NK-92 treated with Interleukin-12 subunit alpha and Interleukin-12 subunit beta, amount 100 ng/mL, for 24 hours (cell line): Measurements from ENCODE around the gene LENEP.

Experiments used
- DNase-seq: peaks from one replicate; lab custom pipeline; 2025; lab: John Stamatoyannopoulos, UW

Gene LENEP, protein sequence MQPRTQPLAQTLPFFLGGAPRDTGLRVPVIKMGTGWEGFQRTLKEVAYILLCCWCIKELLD

GRCh38 chr1:154993572-154994268 is at the start of gene LENEP:
Gene LENEP, plus strand, starts transcription at chr1:154993586. Its CDS starts 22 bp downstream, at chr1:154993608.
- DNase-seq, result no peak

DNA sequence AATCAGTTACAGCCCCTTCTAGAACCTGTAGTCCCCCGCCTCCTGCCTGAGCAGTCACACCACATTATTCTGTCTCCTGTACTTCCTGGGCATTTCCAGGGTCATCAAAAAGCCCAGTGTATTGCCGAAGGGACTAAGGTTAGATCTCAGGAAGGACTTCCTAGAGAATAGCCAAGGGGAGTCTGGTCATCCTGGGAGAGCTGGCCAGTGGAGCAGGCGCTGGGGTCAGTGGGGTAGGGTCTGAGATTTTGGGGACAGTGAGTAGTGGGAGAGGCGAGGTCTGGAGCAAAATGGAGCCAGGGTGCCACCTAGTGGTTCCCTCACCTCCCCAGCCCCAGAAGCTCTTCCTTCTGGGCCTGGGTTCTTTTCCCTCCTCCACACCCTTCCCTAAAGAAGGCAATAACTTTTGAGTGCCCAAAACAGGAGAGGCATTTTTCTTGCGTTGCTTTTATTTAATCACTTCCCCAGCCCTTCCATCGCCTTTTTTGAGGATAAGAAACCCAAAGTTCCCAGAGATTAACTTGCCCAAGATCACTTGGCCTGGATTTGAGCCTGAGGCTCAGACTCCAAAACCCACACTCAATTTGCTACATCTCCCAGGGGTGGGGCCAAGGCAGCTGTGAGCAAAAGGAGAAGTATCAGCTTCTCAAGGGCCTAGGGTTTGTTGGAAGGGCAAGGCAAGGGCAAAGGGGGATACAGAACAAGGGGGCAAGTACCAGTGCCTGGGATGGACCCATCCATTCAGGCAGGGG is 49.6 kb upstream of the LENEP start:
- no peak for DNase-seq

- no peak for DNase-seq
Observed at GRCh38 chr1:154944401-154945159, 48.8 kb upstream of the LENEP start.

- DNase-seq, result no peak
Observed at GRCh38 chr1:154945160-154945961, 48.0 kb upstream of the LENEP start.

DNA sequence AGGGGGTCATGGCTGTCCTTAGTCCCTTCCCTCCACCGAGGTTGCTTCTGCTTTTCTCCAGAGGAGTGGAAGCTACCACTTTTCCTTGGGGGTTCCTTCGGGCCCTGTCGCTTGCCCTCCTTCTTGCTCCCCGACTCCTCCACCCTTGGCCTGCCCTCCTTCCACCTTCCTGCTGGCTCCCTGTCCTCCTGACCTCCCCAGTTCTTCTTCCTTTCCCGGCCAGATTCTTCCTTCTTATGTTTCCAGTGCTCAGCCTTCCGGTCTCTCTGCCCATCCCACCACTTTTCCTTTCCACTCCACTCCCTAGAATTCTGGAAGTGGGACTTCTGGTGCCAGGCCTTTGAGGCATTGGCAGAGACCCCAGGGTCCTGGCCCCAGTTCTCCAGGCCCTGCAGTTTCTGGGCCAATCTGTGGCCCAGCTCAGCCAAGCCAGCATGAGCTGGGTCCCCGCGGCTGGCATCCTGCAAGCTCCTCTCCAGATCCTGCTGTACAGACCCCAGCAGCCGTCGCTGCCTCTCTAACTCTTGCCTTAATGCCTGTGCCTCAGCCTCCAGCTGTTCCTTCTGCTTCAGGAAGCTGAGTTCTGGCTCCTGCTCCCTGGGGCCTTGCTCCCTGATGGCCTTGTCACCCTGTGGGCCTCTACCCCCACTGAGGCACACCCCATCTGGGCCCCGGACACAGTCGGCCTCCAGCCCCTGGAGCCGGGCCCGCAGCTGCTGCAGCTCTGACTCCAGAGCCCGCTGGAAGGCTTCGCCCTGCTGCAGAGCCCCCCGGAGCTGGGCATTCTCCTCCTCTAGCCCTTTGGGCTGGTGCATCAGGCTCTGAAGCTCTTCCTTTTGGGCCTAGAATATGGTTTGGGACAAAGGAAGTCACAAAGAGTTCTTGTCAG is 47.2 kb upstream of the LENEP start:
- no peak for DNase-seq

- no peak for DNase-seq
Observed at GRCh38 chr1:154948079-154948478, 45.3 kb upstream of the LENEP start.

DNA sequence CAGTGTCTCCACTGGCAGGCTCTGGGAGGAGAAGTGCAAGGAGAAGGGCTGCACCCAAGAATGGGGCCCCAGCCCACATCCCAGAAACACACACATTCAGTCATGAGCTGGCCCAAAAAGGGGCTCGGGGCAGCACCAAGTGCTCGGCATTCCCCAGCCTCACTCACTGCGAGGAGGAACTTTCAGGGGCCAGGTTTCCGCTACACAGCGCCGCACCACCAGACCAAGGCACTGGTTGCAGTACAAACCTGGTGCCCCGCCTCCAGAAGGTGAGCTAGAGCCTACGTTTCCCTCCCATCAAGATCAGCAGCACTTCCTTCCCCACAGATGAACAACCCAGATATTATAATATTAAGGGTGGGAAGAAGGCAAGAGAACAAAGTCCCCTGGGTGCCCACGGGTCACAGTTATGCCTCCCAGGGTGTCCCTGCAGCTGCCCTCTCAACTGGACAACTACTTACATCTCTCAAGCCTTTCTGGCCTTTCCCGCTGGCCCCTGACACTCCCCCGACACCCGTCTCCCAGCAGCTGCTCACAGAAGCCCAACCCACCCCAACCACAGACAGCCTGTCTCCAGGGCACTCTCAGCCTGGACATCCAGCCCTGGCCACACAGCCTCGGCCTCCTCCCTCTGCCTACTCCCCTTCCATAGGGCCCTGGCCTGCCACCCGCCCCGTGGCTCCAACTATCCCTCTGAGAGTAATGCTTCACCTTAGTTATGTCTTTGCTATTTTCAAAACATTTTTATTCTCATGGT is 41.3 kb upstream of the LENEP start:
- no peak for DNase-seq

- DNase-seq, result no peak
Observed at GRCh38 chr1:154952664-154953063, 40.7 kb upstream of the LENEP start.

DNA sequence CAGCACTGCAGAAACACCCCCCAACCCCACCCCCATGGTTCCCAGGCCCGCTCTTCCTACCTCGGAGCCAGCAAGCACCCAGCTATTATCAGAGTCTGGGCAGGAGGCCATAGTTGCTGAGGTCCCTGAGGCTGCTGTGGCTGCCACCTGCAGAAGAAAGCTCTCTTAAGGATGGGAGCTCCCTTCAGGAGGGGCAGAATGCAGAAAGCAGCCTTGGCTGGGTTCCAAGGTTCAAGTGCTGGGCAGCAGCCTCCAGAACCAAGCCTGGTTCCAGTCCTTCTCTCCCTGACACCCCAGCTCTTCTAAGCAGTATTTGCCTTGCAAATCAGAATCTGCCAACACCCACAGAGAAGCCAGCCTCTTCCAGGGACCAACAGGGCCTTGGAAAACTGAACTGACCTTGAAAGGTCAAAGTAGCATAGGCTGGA is 39.8 kb upstream of the LENEP start:
- no peak for DNase-seq

DNA sequence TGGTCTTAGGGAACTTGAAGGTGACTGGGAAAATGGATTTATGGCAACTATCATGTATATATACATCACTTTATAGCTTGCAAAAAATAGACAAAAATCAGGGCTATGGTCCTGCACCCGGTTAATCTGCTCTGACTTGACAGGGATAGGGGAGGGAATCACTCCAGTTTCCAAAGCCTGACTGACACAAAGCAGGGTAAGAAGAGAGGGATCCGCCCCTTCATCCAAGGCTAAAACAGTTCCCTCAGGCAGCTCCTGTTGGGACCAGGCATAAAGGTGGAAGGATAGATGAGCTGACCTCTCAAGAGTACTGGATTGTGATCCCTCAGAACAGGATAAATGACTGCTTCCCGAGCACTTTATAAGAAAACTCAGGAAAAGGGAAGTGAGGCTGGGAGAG is 38.8 kb upstream of the LENEP start:
- DNase-seq, result no peak

DNA sequence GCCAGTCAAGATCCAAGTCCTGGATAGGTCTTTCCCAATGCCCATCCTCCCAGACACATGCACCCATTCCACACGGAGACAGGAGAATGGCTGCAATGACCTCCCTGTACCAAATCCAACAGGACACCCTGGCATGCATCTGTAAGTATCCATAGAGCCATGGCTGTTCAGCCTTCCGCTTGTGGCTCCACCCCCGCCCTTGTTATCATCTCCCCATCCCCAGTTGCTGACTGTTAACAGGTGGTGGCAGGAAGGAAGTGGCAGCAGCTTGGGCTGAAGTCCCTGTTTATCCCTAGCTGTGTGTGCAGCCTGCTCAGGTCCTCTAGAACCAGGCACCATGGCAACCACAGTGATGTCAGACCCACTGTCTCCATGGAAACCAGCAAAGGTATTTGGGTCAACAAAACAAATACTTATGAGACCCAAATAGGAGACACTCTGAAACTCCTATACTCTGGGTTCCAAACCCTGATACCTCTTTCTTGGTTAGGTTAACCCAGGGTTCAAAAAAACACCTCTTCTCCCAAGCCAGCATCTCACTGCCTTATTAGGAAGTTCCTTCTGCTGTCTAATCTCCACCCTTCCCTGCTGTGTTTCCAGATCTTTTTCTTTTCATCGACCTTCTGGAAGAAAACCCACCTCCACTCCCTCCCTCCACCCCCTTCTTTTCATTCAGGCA is 38.2 kb upstream of the LENEP start:
- peak; percentile 80 for DNase-seq

DNA sequence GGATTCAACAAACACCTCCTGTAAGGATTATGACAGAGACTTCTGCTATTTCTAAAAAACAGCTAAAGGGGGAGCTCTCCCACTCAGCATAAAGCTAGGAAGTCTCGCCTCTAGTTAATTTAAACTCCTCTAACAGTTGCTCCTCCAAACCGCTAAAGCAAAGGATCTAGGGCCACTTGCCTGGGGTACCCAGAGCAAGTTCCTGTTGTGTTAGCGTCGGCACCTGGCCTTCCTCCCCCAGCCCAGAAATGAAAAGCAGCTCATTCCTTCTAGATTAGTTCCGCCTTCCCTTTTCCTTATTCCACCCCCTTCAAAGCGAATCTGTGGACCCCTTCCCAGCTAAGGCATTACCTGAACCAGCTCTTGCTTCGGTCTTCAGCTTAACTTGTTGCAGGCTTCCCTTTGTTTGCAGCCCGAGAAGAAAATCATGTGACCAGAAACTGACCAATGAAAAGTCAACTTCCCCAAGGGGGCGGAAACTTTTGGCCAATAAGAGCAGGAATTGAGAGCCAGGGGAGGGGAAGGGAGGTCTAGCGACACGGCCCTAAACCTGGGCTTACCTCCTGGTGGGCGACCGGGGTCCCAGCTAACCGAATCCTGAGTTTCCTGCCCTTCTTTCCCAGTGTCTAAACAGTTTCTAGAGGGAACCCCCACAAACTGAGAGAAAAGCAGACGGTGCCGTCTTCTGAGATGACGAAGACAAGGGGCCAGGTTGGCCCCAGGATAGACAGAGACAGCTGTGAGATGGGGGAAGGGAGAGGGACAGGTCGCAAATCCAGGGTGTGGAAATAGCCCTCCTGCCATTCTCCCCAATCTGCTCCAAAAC is 37.5 kb upstream of the LENEP start, which contains the start of gene PBXIP1:
Gene PBXIP1 (minus strand): TSS at position 382 of the 826 bp plus-strand sequence. CDS start 2,378 bp downstream, outside the sequence.
- DNase-seq, result peak; percentile 50

- no peak for DNase-seq
Observed at GRCh38 chr1:154956544-154956941, 36.8 kb upstream of the LENEP start.

DNA sequence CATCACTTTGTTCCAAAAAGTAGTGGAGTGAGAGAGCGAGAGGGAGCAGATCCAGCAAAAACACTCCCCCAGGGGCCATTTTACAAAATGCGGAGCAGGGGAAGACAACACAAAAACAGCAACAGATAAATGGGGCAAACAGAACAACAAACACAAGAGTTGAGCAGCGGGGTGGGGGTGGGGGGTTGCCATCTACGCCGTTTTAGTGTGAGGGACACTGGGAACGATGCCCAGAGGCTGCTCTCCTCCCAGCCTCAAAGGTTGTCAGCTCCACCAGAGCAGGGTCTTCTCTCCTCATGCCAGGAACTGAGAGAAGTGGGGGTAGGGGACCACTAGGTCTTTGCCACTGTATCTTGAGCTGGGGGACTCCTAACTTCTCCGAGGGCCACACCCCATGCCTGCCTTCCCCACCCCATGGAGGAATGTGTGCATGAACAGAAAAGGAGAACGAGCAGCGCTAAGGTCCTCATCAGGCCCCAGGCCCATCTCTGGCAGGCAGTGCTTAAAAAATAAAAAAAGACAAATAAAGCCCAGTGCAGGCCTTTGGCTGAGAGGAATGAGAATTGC is 36.2 kb upstream of the LENEP start:
- no peak for DNase-seq

DNA sequence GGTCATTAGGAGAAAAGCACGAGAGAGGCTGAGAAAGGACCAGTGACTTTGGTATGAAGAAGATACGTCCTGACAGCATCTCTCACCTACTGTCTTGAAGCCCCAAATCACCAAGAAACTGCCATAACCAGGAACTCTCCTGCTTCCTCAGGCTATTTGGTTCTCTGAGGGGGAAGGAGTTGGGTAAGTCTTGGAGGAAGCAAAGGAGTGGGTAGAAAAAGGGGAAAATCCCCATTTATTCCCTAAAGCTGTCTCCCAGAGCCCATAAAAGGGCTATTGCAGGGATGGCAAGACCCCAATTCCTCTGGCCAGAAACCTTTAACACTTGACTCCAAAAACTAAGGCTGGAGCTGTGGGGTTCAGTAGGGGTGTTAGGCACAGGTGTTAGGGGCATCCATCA is 35.4 kb upstream of the LENEP start:
- no peak for DNase-seq

DNA sequence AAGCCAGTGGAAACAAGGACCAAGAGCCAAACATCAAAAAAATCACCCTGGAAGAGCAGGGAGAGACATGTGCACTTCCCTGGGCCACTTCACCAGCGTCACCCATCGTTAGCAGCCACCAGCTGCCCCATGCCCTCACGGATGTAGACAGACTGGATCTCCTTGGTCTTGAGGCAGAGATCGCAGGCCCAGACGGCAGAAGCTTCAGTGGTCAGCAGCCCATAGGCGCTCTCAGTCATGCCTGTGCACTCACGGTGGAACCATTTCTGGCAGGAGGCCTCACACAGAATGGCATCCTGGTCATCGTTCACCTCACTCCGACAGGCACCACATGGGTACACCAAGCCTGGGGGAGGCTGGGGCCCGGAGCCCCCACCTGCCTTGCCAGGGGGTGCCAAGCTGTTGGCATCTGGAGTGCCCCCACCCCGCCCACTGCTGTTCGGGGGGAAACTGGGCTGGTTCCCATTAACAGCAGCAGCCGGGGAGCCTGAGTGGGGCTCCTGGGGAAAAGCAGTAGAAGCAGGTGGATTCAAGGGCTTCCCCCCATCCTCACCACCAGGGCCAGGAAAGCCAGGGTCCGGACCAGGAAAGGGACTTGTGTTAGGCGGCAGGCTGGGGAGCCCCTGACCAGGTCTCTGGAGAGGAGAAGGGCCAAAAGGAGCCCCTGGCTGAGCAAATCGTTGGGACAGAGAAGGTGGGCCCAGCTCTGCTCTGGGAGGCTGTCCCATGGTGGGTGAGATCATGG is 34.5 kb upstream of the LENEP start:
- no peak for DNase-seq

GRCh38 chr1:154959426-154959780 is 34.0 kb upstream of the LENEP start:
- DNase-seq, result no peak
